Measurements from ENCODE around the gene GPR78.

The GPR78 gene

GRCh38 chr4:8553991-8554405 lies 26.2 kb upstream of the GPR78 start:
- Histone ChIP-seq H3K4me2 (ENCODE audit: low read depth, low read length) (no peak overlapping the region), H3K79me2 (ENCODE audit: low read length) (no peaks in the 10 kb centered on the region), H3K36me3 (replicated peaks; ENCODE audit: insufficient read depth, low read length) (no peaks in the 10 kb centered on the region), H3K4me1 (ENCODE audit: low read length) (0 out of 2 replicates have a peak, but pooled peaks cover 3% of the 10 kb centered on the region), H3K4me3 (ENCODE audit: low read length) (no peak overlapping the region), H2AFZ (ENCODE audit: low read length) (no peak overlapping the region), H3F3A (ENCODE audit: insufficient read depth, low read length) (no peaks in the 10 kb centered on the region), H3K9me2 (replicated peaks; ENCODE audit: insufficient read depth, low read length) (no peaks in the 10 kb centered on the region), H3K27ac (ENCODE audit: low read length) (no peak overlapping the region), H4K20me1 (ENCODE audit: insufficient read depth, low read length) (no peaks in the 10 kb centered on the region), H3K27me3 (replicated peaks; ENCODE audit: insufficient read depth, low read length) (peaks cover 31% of the 10 kb centered on the region), H3K9me3 (replicated peaks; ENCODE audit: insufficient read depth, low read length) (no peaks in the 10 kb centered on the region), H3K9ac (ENCODE audit: low read length) (no peak overlapping the region)
- DNase-seq = no peak
- no peak for TF ChIP-seq EZH2 (optimal IDR thresholded peaks at IDR 0.05; ENCODE audit: low read depth, low read length)
- TF ChIP-seq CTCF (IDR thresholded peaks at IDR 0.05; ENCODE audit: low read length) = no peak
- TF ChIP-seq EZH2phosphoT487 (IDR thresholded peaks at IDR 0.05; ENCODE audit: low read length) = no peak

GRCh38 chr4:8554555-8555100 lies 25.6 kb upstream of the GPR78 start:
- no peaks in the 10 kb centered on the region for H3K79me2 ChIP-seq (ENCODE audit: low read length)
- H3K4me2 ChIP-seq (ENCODE audit: low read depth, low read length) = no peak overlapping the region
- H3F3A ChIP-seq (ENCODE audit: insufficient read depth, low read length) = no peaks in the 10 kb centered on the region
- no peak overlapping the region for H3K4me3 ChIP-seq (ENCODE audit: low read length)
- TF ChIP-seq EZH2phosphoT487 (IDR thresholded peaks at IDR 0.05; ENCODE audit: low read length) = no peak
- no peak for TF ChIP-seq EZH2 (optimal IDR thresholded peaks at IDR 0.05; ENCODE audit: low read depth, low read length)
- TF ChIP-seq CTCF (IDR thresholded peaks at IDR 0.05; ENCODE audit: low read length) = no peak
- H3K27me3 ChIP-seq (replicated peaks; ENCODE audit: insufficient read depth, low read length) = peaks cover 30% of the 10 kb centered on the region
- no peak overlapping the region for H3K9ac ChIP-seq (ENCODE audit: low read length)
- no peaks in the 10 kb centered on the region for H4K20me1 ChIP-seq (ENCODE audit: insufficient read depth, low read length)
- H2AFZ ChIP-seq (ENCODE audit: low read length) = no peak overlapping the region
- no peaks in the 10 kb centered on the region for H3K36me3 ChIP-seq (replicated peaks; ENCODE audit: insufficient read depth, low read length)
- 0 out of 2 replicates have a peak, but pooled peaks cover 3% of the 10 kb centered on the region for H3K4me1 ChIP-seq (ENCODE audit: low read length)
- no peak overlapping the region for H3K27ac ChIP-seq (ENCODE audit: low read length)
- H3K9me3 ChIP-seq (replicated peaks; ENCODE audit: insufficient read depth, low read length) = no peaks in the 10 kb centered on the region
- no peaks in the 10 kb centered on the region for H3K9me2 ChIP-seq (replicated peaks; ENCODE audit: insufficient read depth, low read length)
- no peak for DNase-seq

- Histone ChIP-seq H3K4me2 (ENCODE audit: low read depth, low read length) (no peak overlapping the region), H3K27ac (ENCODE audit: low read length) (no peak overlapping the region), H3K9me3 (replicated peaks; ENCODE audit: insufficient read depth, low read length) (no peaks in the 10 kb centered on the region)
Observed at GRCh38 chr4:8555716-8556115, 24.5 kb upstream of the GPR78 start.

More at GRCh38 chr4:8555716-8556115, 24.5 kb upstream of the GPR78 start:
- H3K36me3 ChIP-seq (replicated peaks; ENCODE audit: insufficient read depth, low read length) = no peaks in the 10 kb centered on the region
- DNase-seq = no peak
- no peaks in the 10 kb centered on the region for H3K9me2 ChIP-seq (replicated peaks; ENCODE audit: insufficient read depth, low read length)
- TF ChIP-seq EZH2 (optimal IDR thresholded peaks at IDR 0.05; ENCODE audit: low read depth, low read length) (no peak), CTCF (IDR thresholded peaks at IDR 0.05; ENCODE audit: low read length) (no peak), EZH2phosphoT487 (IDR thresholded peaks at IDR 0.05; ENCODE audit: low read length) (no peak)
- no peaks in the 10 kb centered on the region for H3F3A ChIP-seq (ENCODE audit: insufficient read depth, low read length)
- peaks cover 12% of the 10 kb centered on the region for H3K4me1 ChIP-seq (ENCODE audit: low read length)
- H3K9ac ChIP-seq (ENCODE audit: low read length) = no peak overlapping the region
- no peak overlapping the region for H2AFZ ChIP-seq (ENCODE audit: low read length)
- no peaks in the 10 kb centered on the region for H4K20me1 ChIP-seq (ENCODE audit: insufficient read depth, low read length)
- H3K4me3 ChIP-seq (ENCODE audit: low read length) = no peak overlapping the region
- no peaks in the 10 kb centered on the region for H3K79me2 ChIP-seq (ENCODE audit: low read length)
- peaks cover 19% of the 10 kb centered on the region; the same call in 1 of the 2 replicates for H3K27me3 ChIP-seq (replicated peaks; ENCODE audit: insufficient read depth, low read length)

All from MM.1S (cell line).